SK-N-SH (cell line): Measurements from ENCODE around the gene STXBP1. TPM values are rescaled to one million over a fixed set of nuclear protein-coding genes. Genes with fewer than 3 reads are reported as not detected.

Experiments
- CTCF ChIA-PET: fragments of 300-600, 350-600 bp; formaldehyde crosslinking; extraction: SDS; loops from one replicate; lab custom pipeline; 2021; lab: Yijun Ruan, JAX
- POLR2A ChIA-PET: fragments of 350-600 bp; sonication (Branson Sonifier 250); formaldehyde crosslinking; extraction: SDS; loops from one replicate; lab custom pipeline; 2020; ENCODE audit warnings: antibody characterized with exemption, inconsistent platforms; lab: Yijun Ruan, JAX
- DNase-seq: peaks from one replicate; pipeline ENCODE4 v3.0.0; 2012
- H2AFZ ChIP-seq: fragments of 200-600 bp; sonication (generic); 2 replicates; pipeline ENCODE4 v1.8.1; 2016; ENCODE audit warnings: antibody characterized with exemption, mild to moderate bottlenecking, low read depth
- H3F3A ChIP-seq: fragments of 200-600 bp; sonication (generic); replicated peaks from 2 replicates; pipeline ENCODE3; 2016; ENCODE audit warnings: antibody characterized with exemption, mild to moderate bottlenecking; ENCODE audit not compliant: insufficient read depth
- H3K27ac ChIP-seq, 2 experiments: fragments of 200-500 bp in 1 of 2; fragments of 200-600 bp in 1 of 2; sonication (Bioruptor generic) in 1 of 2; sonication (generic), shearing (Covaris generic) in 1 of 2; 2 replicates each; pipeline versions ENCODE4 v1.5.1 to v1.6.1; 2014 to 2016; ENCODE audit warnings: low read depth in 2 of 2, inconsistent platforms in 1 of 2, low read length in 1 of 2, mild to moderate bottlenecking in 1 of 2, mixed read lengths in 1 of 2
- H3K27me3 ChIP-seq: fragments of 200-600 bp; sonication (generic), shearing (Covaris generic); 2 replicates; pipeline ENCODE4 v1.6.1; 2016; ENCODE audit warnings: mixed run types; ENCODE audit not compliant: insufficient read depth
- H3K36me3 ChIP-seq, 2 experiments: fragments of 200-500 bp in 1 of 2; fragments of 200-600 bp in 1 of 2; sonication (Bioruptor generic) in 1 of 2; sonication (generic) in 1 of 2; replicated peaks in 1 of 2; 2 replicates each; pipeline versions ENCODE3 to v1.5.1; 2014 to 2016; ENCODE audit warnings: low read length in 1 of 2, mild to moderate bottlenecking in 1 of 2; ENCODE audit not compliant: insufficient read depth in 2 of 2, control insufficient read depth in 1 of 2
- H3K4me1 ChIP-seq, 2 experiments: fragments of 200-500 bp in 1 of 2; fragments of 200-600 bp in 1 of 2; sonication (Bioruptor generic) in 1 of 2; sonication (generic), shearing (Covaris generic) in 1 of 2; 2 replicates each; pipeline versions ENCODE4 v1.5.1 to v1.6.1; 2014 to 2016; ENCODE audit warnings: low read depth in 1 of 2, low read length in 1 of 2, mixed run types in 1 of 2; ENCODE audit not compliant: insufficient read depth in 2 of 2, control insufficient read depth in 1 of 2
- H3K4me2 ChIP-seq: fragments of 200-600 bp; sonication (generic), shearing (Covaris generic); 2 replicates; pipeline ENCODE4 v1.6.1; 2017; ENCODE audit warnings: mixed run types
- H3K4me3 ChIP-seq, 2 experiments: fragments of 200-500 bp in 1 of 2; fragments of 200-600 bp in 1 of 2; sonication (Bioruptor generic) in 1 of 2; sonication (generic), shearing (Covaris generic) in 1 of 2; 2 replicates each; pipeline versions ENCODE4 v1.5.1 to v1.8.1; 2014 to 2016; ENCODE audit warnings: low read depth in 2 of 2, inconsistent platforms in 1 of 2, low read length in 1 of 2, mild to moderate bottlenecking in 1 of 2, mixed read lengths in 1 of 2, moderate library complexity in 1 of 2
- H3K79me2 ChIP-seq: fragments of 200-600 bp; sonication (generic); 2 replicates; pipeline ENCODE4 v1.8.1; 2017; ENCODE audit warnings: mild to moderate bottlenecking; ENCODE audit not compliant: insufficient read depth
- H3K9ac ChIP-seq: fragments of 200-600 bp; sonication (generic); 2 replicates; pipeline ENCODE4 v1.6.1; 2017; ENCODE audit warnings: mixed run types
- H3K9me2 ChIP-seq: fragments of 200-600 bp; sonication (generic); 2 replicates; pipeline ENCODE4 v1.6.1; 2017; ENCODE audit warnings: mixed run types
- H3K9me3 ChIP-seq: fragments of 200-600 bp; sonication (generic); 2 replicates; pipeline ENCODE4 v1.6.1; 2017; ENCODE audit warnings: mixed run types, mild to moderate bottlenecking, moderate library complexity
- H4K20me1 ChIP-seq: fragments of 200-600 bp; sonication (generic); 2 replicates; pipeline ENCODE4 v1.6.1; 2017; ENCODE audit warnings: mild to moderate bottlenecking, mixed run types; ENCODE audit not compliant: insufficient read depth
- ELF1 ChIP-seq: IDR thresholded peaks from 2 replicates; pipeline ENCODE4 v1.4.0; 2012
- EP300 ChIP-seq, 2 experiments: IDR thresholded peaks; 2 replicates each; pipeline versions ENCODE4 v1.4.0 to v1.6.1; 2012; ENCODE audit warnings: borderline replicate concordance in 1 of 2, low read depth in 1 of 2, low read length in 1 of 2
- FOXM1 ChIP-seq: IDR thresholded peaks from 2 replicates; pipeline ENCODE4 v1.4.0; 2012; ENCODE audit warnings: low read depth, mild to moderate bottlenecking
- GATA2 ChIP-seq: sonication (generic); formaldehyde crosslinking; IDR thresholded peaks from 2 replicates; pipeline ENCODE4 v1.5.0; 2020; ENCODE audit warnings: mild to moderate bottlenecking, missing genetic modification reagents
- JUND ChIP-seq: IDR thresholded peaks from 2 replicates; pipeline ENCODE4 v1.4.0; 2012
- NFIC ChIP-seq: IDR thresholded peaks from 2 replicates; pipeline ENCODE4 v1.4.0; 2012; ENCODE audit warnings: borderline replicate concordance
- NRF1 ChIP-seq: IDR thresholded peaks from 2 replicates; pipeline ENCODE4 v1.6.1; 2012; ENCODE audit warnings: low read depth, mild to moderate bottlenecking, low read length
- PBX3 ChIP-seq: IDR thresholded peaks from 2 replicates; pipeline ENCODE4; 2012
- RAD21 ChIP-seq: IDR thresholded peaks from 2 replicates; pipeline ENCODE4 v1.6.1; 2012; ENCODE audit warnings: mild to moderate bottlenecking, low read length
- REST ChIP-seq: IDR thresholded peaks from 2 replicates; pipeline ENCODE4 v1.6.1; 2012; ENCODE audit warnings: mild to moderate bottlenecking, low read depth, low read length, moderate library complexity
- SIN3A ChIP-seq: IDR thresholded peaks from 2 replicates; pipeline ENCODE4 v1.6.1; 2012; ENCODE audit warnings: low read depth, mild to moderate bottlenecking, low read length, moderate library complexity, borderline replicate concordance
- SMC3 ChIP-seq: IDR thresholded peaks from 2 replicates; pipeline ENCODE4 v1.6.1; 2012; ENCODE audit warnings: low read depth, low read length, improper control_type of control experiment
- TAF1 ChIP-seq: IDR thresholded peaks from 2 replicates; pipeline ENCODE4 v1.6.1; 2012; ENCODE audit warnings: low read depth, mild to moderate bottlenecking, low read length, moderate library complexity, borderline replicate concordance
- YY1 ChIP-seq: IDR thresholded peaks from 2 replicates; pipeline ENCODE4 v1.4.0; 2012; ENCODE audit warnings: low read depth, mild to moderate bottlenecking
- WGBS: methylation state at CpG from one replicate; pipeline ENCODE4 v1.1.6; 2017; ENCODE audit warnings: low lambda C conversion rate; 5-methylcytosine and 5-hydroxymethylcytosine counted together
- polyA plus RNA-seq, 3 experiments: library from polyadenylated mRNA; depleted of rRNA; stranded (reverse); fragments of >200 nt; gene quantifications; 2 replicates each; pipeline ENCODE4 v1.2.3, GENCODE V29; 2012

STXBP1 gene
- polyA plus RNA-seq, 1 of the 3 experiments (the other 2 are of a cell fraction) = 44.3 TPM

GRCh38 chr9:127626752-127627493 is 14.8 kb downstream of the STXBP1 start:
- POLR2A ChIA-PET = interaction anchor here (1.7 kb wide), 1 partner anchor 10 kb away, joined by 3 read pairs; no protein-coding TSS in a partner anchor
- no peak overlapping the region; a peak in 1 of 4 replicates for H3K27ac ChIP-seq
- no peak overlapping the region for H3K9ac ChIP-seq
- no peak overlapping the region for H3K4me2 ChIP-seq
- no peaks in the 10 kb centered on the region for H3K9me3 ChIP-seq
- DNase-seq = no peak
- H3K9me2 ChIP-seq = no peaks in the 10 kb centered on the region
- peaks cover 9% of the 10 kb centered on the region for H4K20me1 ChIP-seq
- H3K4me1 ChIP-seq = peaks cover 0 to 14% of the 10 kb centered on the region in 2 experiments; a peak in 1 of 4 replicates
- H3F3A ChIP-seq = no peaks in the 10 kb centered on the region
- H3K4me3 ChIP-seq = no peak overlapping the region
- CTCF ChIA-PET = interaction anchor here (0.7 to 2.0 kb wide), 6 partner anchors 9 to 518 kb away, joined by 3 to 6 read pairs (median 4); no protein-coding TSS in a partner anchor
- peaks cover 38% of the 10 kb centered on the region; the same call in 1 of the 2 replicates for H3K79me2 ChIP-seq
- 76% methylated on average over 8 of the region's 8 CpGs for WGBS
- H2AFZ ChIP-seq = no peak overlapping the region
- H3K36me3 ChIP-seq = peaks cover 0 to 6% of the 10 kb centered on the region in 2 experiments
- H3K27me3 ChIP-seq = no peaks in the 10 kb centered on the region
- TF ChIP-seq REST (no peak), RAD21 (no peak), NRF1 (no peak), JUND (no peak), NFIC (no peak), GATA2 (no peak), FOXM1 (no peak), YY1 (no peak), SIN3A (no peak), SMC3 (no peak), ELF1 (no peak), PBX3 (no peak), TAF1 (no peak), EP300 (IDR thresholded peaks at IDR 0.05; ENCODE audit: borderline replicate concordance in 1 of 2, low read depth in 1 of 2, low read length in 1 of 2) (no peak)
